ENCODE data around the gene NHLH1.

The NHLH1 gene

DNA sequence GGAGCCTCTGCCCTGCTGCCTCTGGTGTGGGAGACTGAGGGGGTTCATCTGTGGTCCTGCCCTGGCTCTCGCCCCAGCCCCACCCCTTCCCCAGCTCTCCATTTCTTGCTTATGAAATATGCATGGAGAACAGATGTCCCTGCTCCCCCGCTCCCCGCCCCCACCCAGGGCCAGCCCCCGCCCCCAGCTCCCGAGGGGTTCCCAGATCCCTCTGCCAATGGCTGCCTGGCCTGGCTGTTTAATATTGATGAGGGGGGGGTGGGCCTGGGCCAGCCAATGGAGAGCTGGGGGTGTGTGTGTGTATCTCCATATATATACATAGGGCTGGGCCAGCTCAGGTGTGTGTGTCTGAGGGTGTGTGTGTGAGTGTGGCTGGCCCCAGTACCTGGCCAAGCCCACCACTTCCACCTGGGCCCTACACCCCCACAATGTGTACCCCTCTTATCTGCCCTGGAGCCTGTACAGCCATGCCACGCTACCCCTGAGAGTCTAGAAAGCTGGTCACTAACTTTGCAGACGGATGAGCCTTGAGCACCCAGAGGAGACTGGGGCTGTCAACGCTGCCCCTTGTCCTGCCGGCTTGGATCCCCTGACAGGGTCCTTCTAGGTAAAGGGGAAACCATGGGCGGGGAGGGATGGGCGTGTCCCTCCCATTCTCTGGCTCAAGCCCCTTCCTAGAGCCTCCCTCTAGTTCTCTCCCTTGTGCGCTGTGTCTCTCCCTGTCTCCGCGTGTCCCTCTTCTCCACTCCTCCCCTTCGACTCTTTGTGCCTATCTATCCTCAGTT, at the start of gene NHLH1:
Gene NHLH1, plus strand, starts transcription at position 341 of the 785 bp plus-strand sequence. CDS start 3,661 bp downstream, outside the sequence.
- ATAC-seq (ENCODE audit: insufficient read depth, low read depth) = peak; percentile 33; the same call in 1 of the 3 replicates
- TF ChIP-seq CTCF (IDR thresholded peaks at IDR 0.05; ENCODE audit: borderline replicate concordance, extremely low read depth, low read length, poor library complexity, severe bottlenecking) (no peak), EZH2 (IDR thresholded peaks at IDR 0.05; ENCODE audit: borderline replicate concordance, low read depth, low read length, severe bottlenecking) (no peak)
- no peak within 1 kb of the TSS for H3K9ac ChIP-seq (ENCODE audit: low read depth, low read length)

GRCh38 chr1:160322831-160323230, 44.0 kb upstream of the NHLH1 start:
- Histone ChIP-seq H4K20me1 (ENCODE audit: insufficient read depth, low read length) (no peaks in the 10 kb centered on the region), H2AFZ (ENCODE audit: low read depth, low read length) (no peak overlapping the region), H3K27me3 (ENCODE audit: insufficient read depth, low read length, poor library complexity) (no peaks in the 10 kb centered on the region), H3K79me2 (ENCODE audit: insufficient read depth, low read length) (peaks cover 23% of the 10 kb centered on the region), H3K4me1 (ENCODE audit: insufficient read depth, low read length) (no peaks in the 10 kb centered on the region), H3K27ac (ENCODE audit: low read length) (no peak overlapping the region), H3K36me3 (ENCODE audit: insufficient read depth, low read length) (peaks cover 76% of the 10 kb centered on the region), H3K9me3 (ENCODE audit: insufficient read depth, low read length, severe bottlenecking) (no peaks in the 10 kb centered on the region), H3K4me2 (ENCODE audit: insufficient read depth, low read length) (no peak overlapping the region), H3K9ac (ENCODE audit: low read depth, low read length) (no peak overlapping the region), H3K4me3 (ENCODE audit: low read depth in 1 of 2, low read length in 2 of 2) (no peak overlapping the region)
- no peak for ATAC-seq (ENCODE audit: insufficient read depth, low read depth)
- no peak for TF ChIP-seq EZH2 (IDR thresholded peaks at IDR 0.05; ENCODE audit: borderline replicate concordance, low read depth, low read length, severe bottlenecking)
- TF ChIP-seq CTCF (IDR thresholded peaks at IDR 0.05; ENCODE audit: borderline replicate concordance, extremely low read depth, low read length, poor library complexity, severe bottlenecking) = no peak
- DNase-seq = no peak

More for the DNA sequence above, at the start of gene NHLH1:
- H2AFZ ChIP-seq (ENCODE audit: low read depth, low read length) = no peak within 1 kb of the TSS
- H4K20me1 ChIP-seq (ENCODE audit: insufficient read depth, low read length) = no peaks in the 10 kb centered on the region
- DNase-seq = no peak
- H3K4me2 ChIP-seq (ENCODE audit: insufficient read depth, low read length) = no peak within 1 kb of the TSS
- no peaks in the 10 kb centered on the region for H3K9me3 ChIP-seq (ENCODE audit: insufficient read depth, low read length, severe bottlenecking)
- no peaks in the 10 kb centered on the region for H3K36me3 ChIP-seq (ENCODE audit: insufficient read depth, low read length)
- no peak within 1 kb of the TSS for H3K27ac ChIP-seq (ENCODE audit: low read length)
- no peak within 1 kb of the TSS for H3K4me3 ChIP-seq (ENCODE audit: low read depth in 1 of 2, low read length in 2 of 2)
- no peaks in the 10 kb centered on the region for H3K79me2 ChIP-seq (ENCODE audit: insufficient read depth, low read length)
- H3K4me1 ChIP-seq (ENCODE audit: insufficient read depth, low read length) = no peaks in the 10 kb centered on the region
- peaks cover 4% of the 10 kb centered on the region for H3K27me3 ChIP-seq (ENCODE audit: insufficient read depth, low read length, poor library complexity)

GRCh38 chr1:160325252-160325651, 41.6 kb upstream of the NHLH1 start:
- Histone ChIP-seq H3K79me2 (ENCODE audit: insufficient read depth, low read length) (peaks cover 16% of the 10 kb centered on the region; the same call in 1 of the 2 replicates), H4K20me1 (ENCODE audit: insufficient read depth, low read length) (no peaks in the 10 kb centered on the region), H3K27me3 (ENCODE audit: insufficient read depth, low read length, poor library complexity) (no peaks in the 10 kb centered on the region), H3K4me3 (ENCODE audit: low read depth in 1 of 2, low read length in 2 of 2) (no peak overlapping the region), H3K9ac (ENCODE audit: low read depth, low read length) (no peak overlapping the region), H3K4me1 (ENCODE audit: insufficient read depth, low read length) (no peaks in the 10 kb centered on the region), H3K27ac (ENCODE audit: low read length) (no peak overlapping the region), H3K4me2 (ENCODE audit: insufficient read depth, low read length) (no peak overlapping the region), H2AFZ (ENCODE audit: low read depth, low read length) (no peak overlapping the region), H3K36me3 (ENCODE audit: insufficient read depth, low read length) (peaks cover 83% of the 10 kb centered on the region), H3K9me3 (ENCODE audit: insufficient read depth, low read length, severe bottlenecking) (no peaks in the 10 kb centered on the region)
- ATAC-seq (ENCODE audit: insufficient read depth, low read depth) (no peak), DNase-seq (no peak)
- TF ChIP-seq EZH2 (IDR thresholded peaks at IDR 0.05; ENCODE audit: borderline replicate concordance, low read depth, low read length, severe bottlenecking) (no peak), CTCF (IDR thresholded peaks at IDR 0.05; ENCODE audit: borderline replicate concordance, extremely low read depth, low read length, poor library complexity, severe bottlenecking) (no peak)

Measured in DND-41 (cell line).